Measurements from ENCODE around the gene WFIKKN2.

DNA sequence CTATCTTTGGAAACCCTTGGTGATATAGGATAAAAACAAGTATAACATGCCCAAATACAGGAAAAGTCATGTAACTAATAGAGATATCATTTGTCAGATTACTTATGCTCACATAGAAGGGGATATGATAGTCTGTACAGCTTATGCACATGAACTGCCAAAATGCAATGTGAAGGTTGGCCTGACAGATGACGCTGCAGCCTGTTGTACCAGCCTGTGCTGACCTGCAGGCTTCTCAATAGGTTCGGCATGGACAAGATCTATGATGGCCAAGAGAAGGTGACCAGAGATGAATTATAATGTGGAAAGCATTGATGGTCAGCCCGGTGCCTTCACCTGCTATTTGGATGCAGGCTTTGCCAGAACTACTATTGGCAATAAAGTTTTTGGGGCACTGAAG lies 12.7 kb downstream of the WFIKKN2 start:
- TF ChIP-seq, protein P1, sequence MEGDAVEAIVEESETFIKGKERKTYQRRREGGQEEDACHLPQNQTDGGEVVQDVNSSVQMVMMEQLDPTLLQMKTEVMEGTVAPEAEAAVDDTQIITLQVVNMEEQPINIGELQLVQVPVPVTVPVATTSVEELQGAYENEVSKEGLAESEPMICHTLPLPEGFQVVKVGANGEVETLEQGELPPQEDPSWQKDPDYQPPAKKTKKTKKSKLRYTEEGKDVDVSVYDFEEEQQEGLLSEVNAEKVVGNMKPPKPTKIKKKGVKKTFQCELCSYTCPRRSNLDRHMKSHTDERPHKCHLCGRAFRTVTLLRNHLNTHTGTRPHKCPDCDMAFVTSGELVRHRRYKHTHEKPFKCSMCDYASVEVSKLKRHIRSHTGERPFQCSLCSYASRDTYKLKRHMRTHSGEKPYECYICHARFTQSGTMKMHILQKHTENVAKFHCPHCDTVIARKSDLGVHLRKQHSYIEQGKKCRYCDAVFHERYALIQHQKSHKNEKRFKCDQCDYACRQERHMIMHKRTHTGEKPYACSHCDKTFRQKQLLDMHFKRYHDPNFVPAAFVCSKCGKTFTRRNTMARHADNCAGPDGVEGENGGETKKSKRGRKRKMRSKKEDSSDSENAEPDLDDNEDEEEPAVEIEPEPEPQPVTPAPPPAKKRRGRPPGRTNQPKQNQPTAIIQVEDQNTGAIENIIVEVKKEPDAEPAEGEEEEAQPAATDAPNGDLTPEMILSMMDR (IDR thresholded peaks at IDR 0.05), result no peak
- TF ChIP-seq EZH2phosphoT487 (IDR thresholded peaks at IDR 0.05) (no peak), EZH2 (IDR thresholded peaks at IDR 0.05) (no peak)

All from neural progenitor cell (in vitro differentiated cells).